DND-41 (cell line): ENCODE measurements around the gene NUAK1.

ENCODE experiments used
- ATAC-seq: fragments of 200-7000 bp; cut with Tn5 transposase; 3 replicates; pipeline ENCODE4 v1.9.1; 2021; ENCODE audit warnings: low read depth; ENCODE audit not compliant: insufficient read depth
- DNase-seq: peaks from one replicate; pipeline ENCODE4 v3.0.0-alpha.2; 2020
- H2AFZ ChIP-seq: 2 replicates; pipeline ENCODE4 v1.6.0; 2012; ENCODE audit warnings: low read depth, low read length
- H3K27ac ChIP-seq: 2 replicates; pipeline ENCODE4 v1.5.1; 2012; ENCODE audit warnings: low read length, inconsistent platforms
- H3K27me3 ChIP-seq: fragments of 200-600 bp; sonication (generic); 2 replicates; pipeline ENCODE4 v1.6.0; 2012; ENCODE audit warnings: low read length, mild to moderate bottlenecking, inconsistent platforms; ENCODE audit not compliant: insufficient read depth, poor library complexity
- H3K36me3 ChIP-seq: 2 replicates; pipeline ENCODE4 v1.5.1; 2012; ENCODE audit warnings: low read length, inconsistent platforms; ENCODE audit not compliant: insufficient read depth
- H3K4me1 ChIP-seq: 2 replicates; pipeline ENCODE4 v1.5.1; 2012; ENCODE audit warnings: mild to moderate bottlenecking, low read length; ENCODE audit not compliant: insufficient read depth
- H3K4me2 ChIP-seq: 2 replicates; pipeline ENCODE4 v1.6.0; 2012; ENCODE audit warnings: mild to moderate bottlenecking, moderate library complexity, low read length, inconsistent platforms; ENCODE audit not compliant: insufficient read depth
- H3K4me3 ChIP-seq, 2 experiments: fragments of 200-600 bp in 1 of 2; shearing (Covaris generic) in 1 of 2; 2 replicates each; pipeline ENCODE4 v1.5.1; 2012 to 2016; ENCODE audit warnings: inconsistent platforms in 2 of 2, low read length in 2 of 2, mild to moderate bottlenecking in 2 of 2, low read depth in 1 of 2, moderate library complexity in 1 of 2
- H3K79me2 ChIP-seq: 2 replicates; pipeline ENCODE4 v1.6.0; 2012; ENCODE audit warnings: low read length, inconsistent platforms; ENCODE audit not compliant: insufficient read depth
- H3K9ac ChIP-seq: 2 replicates; pipeline ENCODE4 v1.6.0; 2012; ENCODE audit warnings: low read depth, mild to moderate bottlenecking, inconsistent platforms, low read length, moderate library complexity
- H3K9me3 ChIP-seq: 2 replicates; pipeline ENCODE4 v1.5.1; 2012; ENCODE audit warnings: low read length, moderate library complexity, mild to moderate bottlenecking, inconsistent platforms; ENCODE audit not compliant: insufficient read depth, severe bottlenecking
- H4K20me1 ChIP-seq: 2 replicates; pipeline ENCODE4 v1.6.0; 2012; ENCODE audit warnings: low read length; ENCODE audit not compliant: insufficient read depth
- CTCF ChIP-seq: IDR thresholded peaks from 2 replicates; pipeline ENCODE4 v1.5.1; 2012; ENCODE audit warnings: borderline replicate concordance, low read length, moderate library complexity, mild to moderate bottlenecking; ENCODE audit not compliant: poor library complexity, severe bottlenecking; ENCODE audit errors: extremely low read depth
- EZH2 ChIP-seq: IDR thresholded peaks from 3 replicates; pipeline ENCODE4 v1.6.1; 2012; ENCODE audit warnings: borderline replicate concordance, low read depth, mild to moderate bottlenecking, moderate library complexity, low read length, inconsistent platforms; ENCODE audit not compliant: severe bottlenecking

The NUAK1 gene

DNA sequence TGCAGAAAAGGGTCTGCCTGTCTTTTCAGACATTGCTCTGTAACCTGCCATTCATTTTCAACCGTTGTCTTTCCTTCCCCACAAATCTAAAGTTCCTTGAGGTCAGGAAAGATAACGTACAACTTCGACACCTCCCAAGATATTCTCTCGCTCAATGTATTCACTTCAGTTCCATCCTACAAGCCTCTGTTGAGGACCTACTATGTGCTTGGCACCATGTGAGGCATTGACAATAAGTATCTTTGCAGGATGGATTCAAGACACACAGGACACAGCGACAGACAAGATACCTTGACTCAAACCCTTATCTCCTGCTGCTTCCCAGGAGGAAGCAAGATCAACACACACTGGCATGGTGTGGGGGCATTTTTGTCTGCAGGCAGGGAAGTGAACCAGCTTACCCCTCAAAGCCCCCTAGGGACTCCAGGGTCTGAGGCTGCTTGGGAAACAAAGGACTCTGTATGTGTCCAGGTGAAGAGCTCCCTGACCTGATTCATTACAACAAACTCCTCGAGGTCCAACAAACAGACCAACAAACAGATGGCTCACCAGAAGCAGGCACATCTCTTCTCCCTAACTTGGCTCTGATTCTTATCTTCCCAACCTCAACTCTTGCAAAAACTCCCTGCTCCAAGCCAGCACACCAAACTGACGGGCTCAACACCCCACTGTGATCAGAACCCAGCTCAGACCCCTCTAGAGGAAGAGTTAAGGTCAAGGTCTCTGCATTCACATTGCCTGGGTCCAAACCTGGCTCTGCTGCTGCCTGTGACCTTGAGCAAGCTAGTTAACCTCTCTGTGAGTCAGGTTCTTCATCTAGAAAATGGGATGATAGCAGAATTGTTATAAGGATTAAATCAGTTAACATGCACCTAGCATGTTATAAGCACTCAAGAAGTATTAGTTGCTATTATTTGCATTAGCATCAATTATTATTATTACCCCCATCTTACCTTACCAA lies 6.3 kb downstream of the NUAK1 start:
- no peaks in the 10 kb centered on the region for H3K9me3 ChIP-seq
- no peaks in the 10 kb centered on the region for H3K4me1 ChIP-seq
- no peak overlapping the region for H3K9ac ChIP-seq
- no peak overlapping the region for H2AFZ ChIP-seq
- no peaks in the 10 kb centered on the region for H3K79me2 ChIP-seq
- peaks cover 24% of the 10 kb centered on the region for H3K27me3 ChIP-seq
- TF ChIP-seq CTCF, result no peak
- TF ChIP-seq EZH2, result no peak
- no peak for DNase-seq
- no peak for ATAC-seq
- no peaks in the 10 kb centered on the region for H4K20me1 ChIP-seq
- no peak overlapping the region for H3K4me2 ChIP-seq
- H3K4me3 ChIP-seq, result no peak overlapping the region
- no peaks in the 10 kb centered on the region for H3K36me3 ChIP-seq
- no peak overlapping the region for H3K27ac ChIP-seq

DNA sequence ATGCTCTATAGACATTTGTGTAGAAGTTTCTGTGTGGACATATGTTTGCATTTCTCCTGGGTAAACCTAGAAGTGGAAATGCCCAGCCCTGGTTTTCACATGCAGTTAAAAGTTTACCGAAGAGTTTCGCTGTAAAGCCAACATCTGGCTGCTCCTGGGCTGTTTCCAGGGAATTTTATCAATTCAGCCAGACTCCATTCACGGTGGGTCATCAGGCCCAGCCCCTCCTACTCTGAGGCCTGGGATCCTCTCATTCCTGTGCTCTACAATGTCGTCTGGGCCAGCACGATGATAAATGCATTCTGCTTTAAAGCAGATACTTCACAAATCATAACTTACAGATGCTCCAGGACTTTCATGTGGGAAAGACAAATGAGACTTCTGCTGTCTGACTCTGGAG lies 7.1 kb downstream of the NUAK1 start:
- no peaks in the 10 kb centered on the region for H3K9me3 ChIP-seq
- H4K20me1 ChIP-seq, result no peaks in the 10 kb centered on the region
- no peak overlapping the region for H3K9ac ChIP-seq
- no peak overlapping the region for H3K4me3 ChIP-seq
- TF ChIP-seq EZH2 (no peak), CTCF (no peak)
- no peak overlapping the region for H3K4me2 ChIP-seq
- DNase-seq (no peak), ATAC-seq (no peak)
- peaks cover 23% of the 10 kb centered on the region for H3K27me3 ChIP-seq
- H3K4me1 ChIP-seq, result no peaks in the 10 kb centered on the region
- H3K27ac ChIP-seq, result no peak overlapping the region
- no peaks in the 10 kb centered on the region for H3K36me3 ChIP-seq
- H2AFZ ChIP-seq, result no peak overlapping the region
- H3K79me2 ChIP-seq, result no peaks in the 10 kb centered on the region

DNA sequence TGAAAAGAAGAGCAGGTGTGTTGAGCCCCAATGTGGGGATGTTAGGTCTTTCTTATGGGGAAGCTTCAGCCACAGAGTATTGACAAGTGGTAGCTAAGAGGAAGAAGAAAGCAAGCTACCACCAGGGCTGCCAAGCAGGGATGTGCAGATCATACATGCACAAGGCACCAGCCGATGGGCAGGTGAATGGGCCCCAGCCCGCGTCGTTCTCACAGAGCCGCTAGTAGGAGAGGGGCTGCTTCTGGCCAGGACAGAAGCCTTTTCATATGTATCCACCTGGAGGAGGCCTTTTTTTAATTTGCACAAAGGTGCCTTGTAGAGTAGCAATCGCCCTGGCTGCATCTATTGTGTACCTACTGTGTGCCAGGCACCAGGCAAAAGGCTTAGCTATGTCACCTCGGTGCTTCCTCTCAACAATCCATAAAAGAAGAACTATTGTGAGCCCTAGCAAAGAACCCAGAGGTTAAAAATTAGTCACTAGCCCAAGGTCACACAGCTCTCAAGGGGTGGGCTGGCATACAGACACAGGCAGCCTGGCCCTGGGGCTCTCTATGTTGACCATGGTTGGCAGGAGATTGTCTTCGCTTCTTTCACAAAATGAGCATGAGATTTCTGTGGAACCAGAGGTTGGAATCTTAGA lies 8.2 kb downstream of the NUAK1 start:
- Histone ChIP-seq H3K36me3 (no peaks in the 10 kb centered on the region), H3K27ac (no peak overlapping the region), H3K4me1 (no peaks in the 10 kb centered on the region), H4K20me1 (no peaks in the 10 kb centered on the region), H3K9ac (no peak overlapping the region), H3K4me3 (no peak overlapping the region), H3K79me2 (no peaks in the 10 kb centered on the region), H3K9me3 (no peaks in the 10 kb centered on the region), H3K27me3 (peaks cover 15% of the 10 kb centered on the region), H2AFZ (no peak overlapping the region), H3K4me2 (no peak overlapping the region)
- ATAC-seq (no peak), DNase-seq (no peak)
- TF ChIP-seq CTCF (no peak), EZH2 (no peak)
